Measurements from ENCODE around the gene H2BW1.
"Not testable (repeated sequence)": the region's sequence is repeated elsewhere in the genome, so short reads cannot be mapped to it uniquely, and the experiment has no call there.

H2BW1 gene, protein sequence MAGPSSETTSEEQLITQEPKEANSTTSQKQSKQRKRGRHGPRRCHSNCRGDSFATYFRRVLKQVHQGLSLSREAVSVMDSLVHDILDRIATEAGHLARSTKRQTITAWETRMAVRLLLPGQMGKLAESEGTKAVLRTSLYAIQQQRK

DNA sequence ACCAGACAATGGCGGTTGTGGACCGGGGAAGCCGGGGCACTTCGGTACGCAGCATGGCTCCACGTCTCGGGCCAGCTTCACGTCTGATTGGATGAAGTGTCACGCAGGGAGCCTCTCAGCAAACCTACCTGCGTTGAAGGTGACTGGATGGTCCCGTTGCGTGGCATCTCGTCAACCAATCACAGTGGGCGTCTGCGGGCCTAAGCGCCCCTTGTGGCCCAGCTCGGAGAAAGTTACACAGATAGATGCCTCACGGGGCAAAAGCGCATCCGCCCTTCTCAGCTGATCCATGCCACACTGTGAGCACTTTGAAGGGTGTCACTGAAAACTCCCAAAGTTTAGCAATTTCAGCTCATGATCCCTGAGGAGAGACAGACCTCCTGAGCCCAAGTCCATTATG is at the start of gene H2BW1:
TSS of gene H2BW1 (minus strand) at position 103 of the 400 bp plus-strand sequence. CDS start 132 bp downstream, outside the sequence.
- no peak for DNase-seq (ENCODE audit: low spot score)

DNA sequence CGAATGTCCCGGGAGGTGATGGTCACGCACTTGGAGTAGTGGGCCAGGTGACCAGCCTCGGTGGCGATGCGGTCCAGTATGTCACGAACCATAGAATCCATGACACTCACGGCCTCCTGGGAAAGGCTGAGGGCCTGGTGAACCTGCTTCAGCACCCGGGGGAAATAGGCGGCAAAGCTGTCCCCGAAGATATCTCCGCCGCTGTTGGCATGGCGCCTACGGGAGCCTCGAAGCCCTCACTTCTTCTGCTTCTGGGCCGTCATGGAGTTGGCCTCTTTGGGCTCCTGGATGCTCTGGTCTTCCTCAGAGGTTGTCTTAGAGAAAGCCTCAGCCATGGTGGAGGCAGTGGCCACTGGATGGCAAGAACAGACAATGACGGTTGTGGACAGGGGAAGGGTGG is 49.1 kb upstream of the H2BW1 start:
- not testable (repeated sequence) for DNase-seq (ENCODE audit: low spot score)

DNA sequence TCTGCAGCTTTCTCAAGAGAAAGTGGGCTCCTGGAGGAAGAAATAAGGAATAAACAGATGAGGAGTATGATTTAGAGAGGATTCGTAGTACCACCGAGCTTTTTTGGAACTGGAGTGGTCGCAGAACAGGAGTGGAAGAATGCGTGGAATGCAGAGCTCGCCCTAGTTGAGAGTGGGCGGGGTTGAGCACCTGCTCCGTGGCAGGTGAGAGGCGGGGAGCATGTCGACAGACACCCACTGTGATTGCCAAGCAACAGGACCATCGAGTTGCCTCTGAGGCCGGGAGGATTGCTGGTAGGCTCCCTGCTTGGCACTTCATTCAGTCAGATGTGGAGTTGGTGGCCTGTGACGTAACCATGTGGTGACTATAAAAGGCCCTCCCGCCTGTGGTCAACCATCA is 41.4 kb upstream of the H2BW1 start:
- not testable (repeated sequence) for DNase-seq (ENCODE audit: low spot score)

DNA sequence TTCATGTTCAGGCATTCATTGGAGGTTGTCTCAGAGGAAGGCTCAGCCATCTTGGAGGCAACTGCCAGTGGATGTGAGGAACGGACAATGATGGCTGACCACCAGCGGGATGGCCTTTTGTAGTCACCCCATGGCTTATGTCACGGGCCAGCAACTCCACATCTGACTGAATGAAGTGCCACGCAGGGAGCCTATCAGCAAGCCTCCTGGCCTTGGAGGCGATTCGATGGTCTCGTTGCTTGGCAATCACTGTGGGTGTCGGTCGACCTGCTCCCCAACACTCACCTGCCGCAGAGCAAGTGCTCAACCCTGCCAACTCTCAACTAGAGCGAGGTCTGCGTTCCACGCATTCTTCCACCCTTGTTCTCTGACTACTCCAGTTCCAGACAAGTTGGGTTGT is 33.7 kb upstream of the H2BW1 start:
- no peak for DNase-seq (ENCODE audit: low spot score)

DNA sequence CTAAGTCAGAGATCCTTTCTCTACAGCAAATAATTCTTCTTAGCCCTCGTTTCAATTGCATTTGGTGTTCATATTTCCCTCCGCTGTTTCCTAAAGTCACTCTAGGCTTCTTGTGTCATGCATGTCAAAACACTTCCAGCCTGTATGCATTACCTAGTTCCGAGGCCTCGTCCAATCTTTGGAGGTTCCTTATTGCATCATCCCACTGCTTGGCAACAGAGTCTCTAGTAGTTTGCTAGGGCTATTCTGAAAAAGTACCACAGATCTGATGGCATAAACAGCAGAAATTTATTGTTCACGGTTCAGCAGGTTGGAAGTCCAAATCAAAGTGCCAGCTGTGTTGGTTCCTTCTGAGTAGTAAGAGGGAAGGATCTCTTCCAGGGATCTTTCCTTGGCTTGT is 32.1 kb upstream of the H2BW1 start:
- no peak for DNase-seq (ENCODE audit: low spot score)

DNA sequence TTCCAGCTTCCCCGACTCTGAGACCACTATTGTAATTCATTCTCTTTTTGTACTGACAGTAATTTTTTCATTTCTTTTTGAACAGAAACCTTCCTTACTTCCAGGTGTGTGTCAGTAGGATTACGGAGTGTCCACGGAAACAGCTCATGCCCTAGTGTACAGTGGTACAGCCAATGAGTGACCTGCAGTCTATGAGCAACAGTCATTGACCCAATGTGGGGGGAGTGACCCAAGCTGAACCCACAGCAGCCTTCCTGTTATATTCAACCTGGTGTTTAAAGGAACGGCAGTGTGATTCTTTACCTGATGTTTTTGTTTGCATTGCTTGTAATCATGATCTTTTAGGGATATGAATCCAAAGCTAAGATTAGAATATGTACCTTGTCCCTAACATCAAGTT is 27.5 kb upstream of the H2BW1 start:
- DNase-seq (ENCODE audit: low spot score) = no peak

DNA sequence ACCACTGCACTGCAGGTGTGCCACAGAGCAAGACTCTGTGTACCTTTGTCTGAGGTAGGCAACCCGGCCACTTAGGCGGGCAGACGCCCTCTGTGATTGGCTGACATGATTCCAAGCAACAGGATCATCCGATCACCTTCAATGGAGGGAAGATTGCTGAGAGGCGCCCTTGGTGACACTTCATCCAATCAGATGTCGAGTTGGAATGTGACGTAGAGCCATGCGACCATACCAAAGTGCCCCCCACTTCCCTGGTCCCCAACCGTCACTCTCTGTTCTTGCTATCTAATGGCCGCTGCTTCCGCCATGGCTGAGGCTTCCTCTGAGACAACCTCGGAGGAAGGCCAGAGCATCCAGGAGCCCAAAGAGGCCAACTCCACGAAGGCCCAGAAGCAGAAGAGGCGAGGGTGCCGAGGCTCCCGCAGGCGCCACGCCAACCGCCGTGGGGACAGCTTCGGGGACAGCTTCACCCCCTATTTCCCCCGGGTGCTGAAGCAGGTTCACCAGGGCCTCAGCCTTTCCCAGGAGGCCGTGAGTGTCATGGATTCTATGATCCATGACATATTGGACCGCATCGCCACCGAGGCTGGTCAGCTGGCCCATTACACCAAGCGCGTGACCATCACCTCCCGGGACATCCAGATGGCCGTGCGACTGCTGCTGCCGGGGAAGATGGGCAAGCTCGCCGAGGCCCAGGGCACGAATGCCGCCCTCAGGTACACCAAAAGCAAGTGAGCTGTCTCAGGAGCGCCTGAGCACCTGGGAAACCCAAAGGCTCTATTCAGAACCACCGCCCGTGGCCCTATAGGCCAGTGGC is 26.4 kb upstream of the H2BW1 start, which contains the start of gene H2BW2:
TSS of gene H2BW2 (plus strand) at position 268 of the 817 bp plus-strand sequence. CDS start at position 307, 39 bp downstream.
- no peak for DNase-seq (ENCODE audit: low spot score)

DNA sequence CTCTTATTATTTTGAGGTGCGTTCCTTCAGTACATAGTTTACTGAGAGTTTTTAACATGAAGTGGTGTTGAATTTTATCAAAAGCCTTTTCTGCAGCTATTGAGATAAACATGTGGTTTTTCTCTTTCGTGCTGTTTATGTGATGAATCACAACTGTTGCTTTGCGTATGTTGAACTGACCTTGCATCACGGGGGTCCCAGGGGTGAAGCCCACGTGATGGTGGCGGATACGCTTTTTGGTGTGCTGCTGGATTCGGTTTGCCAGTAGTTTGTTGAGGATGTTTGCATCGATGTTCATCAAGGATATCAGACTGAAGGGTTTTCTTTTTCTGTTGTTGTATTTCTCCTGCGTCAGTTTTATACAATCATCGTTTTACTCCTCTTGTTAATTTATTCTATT is 4.6 kb upstream of the H2BW1 start:
- DNase-seq (ENCODE audit: low spot score) = no peak

DNA sequence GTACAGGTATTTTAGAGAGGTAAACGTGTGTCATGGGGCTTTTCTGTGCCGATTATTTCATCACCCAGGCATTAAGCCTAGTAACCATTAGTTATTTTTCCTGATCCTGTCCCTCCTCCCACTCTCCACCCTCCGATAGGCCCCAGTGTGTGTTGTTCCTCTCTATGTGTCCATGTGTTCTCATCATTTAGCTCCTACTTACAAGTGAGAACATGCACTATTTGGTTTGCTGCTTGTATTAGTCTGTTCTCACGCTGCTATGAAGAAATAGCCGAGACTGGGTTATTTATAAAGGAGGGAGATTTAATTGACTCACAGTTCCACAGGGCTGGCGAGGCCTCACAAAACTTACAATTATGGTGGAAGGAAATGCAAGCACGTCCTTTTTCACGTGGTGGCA is 2.1 kb upstream of the H2BW1 start:
- DNase-seq (ENCODE audit: low spot score) = not testable (repeated sequence)

DNA sequence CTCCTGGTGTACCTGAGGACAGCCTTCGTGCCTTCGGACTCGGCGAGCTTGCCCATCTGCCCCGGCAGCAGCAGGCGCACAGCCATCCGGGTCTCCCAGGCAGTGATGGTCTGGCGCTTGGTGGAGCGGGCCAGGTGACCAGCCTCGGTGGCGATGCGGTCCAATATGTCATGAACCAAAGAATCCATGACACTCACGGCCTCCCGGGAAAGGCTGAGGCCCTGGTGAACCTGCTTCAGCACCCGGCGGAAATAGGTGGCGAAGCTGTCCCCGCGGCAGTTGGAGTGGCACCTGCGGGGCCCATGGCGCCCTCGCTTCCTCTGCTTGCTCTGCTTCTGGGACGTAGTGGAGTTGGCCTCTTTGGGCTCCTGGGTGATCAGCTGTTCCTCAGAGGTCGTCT is 350 bp downstream of the H2BW1 start:
- no peak for DNase-seq (ENCODE audit: low spot score)

DNA sequence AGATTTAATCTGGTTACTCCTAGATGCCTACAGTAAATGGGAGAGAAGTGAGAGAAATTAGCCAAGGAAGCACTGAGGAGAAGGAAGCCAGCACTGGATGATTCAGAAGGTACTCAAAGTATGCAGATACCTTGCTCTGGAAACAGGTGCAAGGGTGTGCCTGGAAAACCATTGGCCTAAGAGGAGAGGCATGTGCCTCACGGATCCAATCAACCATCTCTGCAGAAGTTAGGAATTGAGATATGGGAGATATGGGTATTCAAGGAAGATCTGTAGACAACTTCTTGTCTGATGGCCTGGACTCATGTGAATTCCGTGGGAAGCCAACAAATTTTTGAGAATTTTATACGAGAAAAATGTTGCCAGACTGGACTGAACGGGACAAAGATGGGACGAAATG is 4.7 kb downstream of the H2BW1 start:
- DNase-seq (ENCODE audit: low spot score) = no peak

DNA sequence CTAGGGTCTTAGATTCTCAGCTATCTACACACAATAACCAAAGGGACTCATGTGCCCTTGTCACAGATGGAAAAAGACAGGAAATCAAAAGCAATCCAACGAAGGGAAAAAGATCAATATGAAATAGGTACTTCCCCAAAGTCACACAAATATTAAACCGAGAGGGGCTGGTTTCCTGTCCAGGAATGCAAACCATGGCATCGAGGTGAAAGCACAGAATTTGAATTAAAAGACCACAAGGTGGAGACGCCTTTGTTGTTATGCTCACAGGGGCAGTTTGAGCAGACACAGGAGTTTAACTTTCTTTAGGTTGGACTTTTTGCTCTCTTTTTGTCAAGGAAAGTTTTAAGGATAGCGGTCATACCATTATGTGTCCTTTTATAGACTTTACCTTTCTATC is 14.3 kb downstream of the H2BW1 start:
- DNase-seq (ENCODE audit: low spot score) = no peak

DNA sequence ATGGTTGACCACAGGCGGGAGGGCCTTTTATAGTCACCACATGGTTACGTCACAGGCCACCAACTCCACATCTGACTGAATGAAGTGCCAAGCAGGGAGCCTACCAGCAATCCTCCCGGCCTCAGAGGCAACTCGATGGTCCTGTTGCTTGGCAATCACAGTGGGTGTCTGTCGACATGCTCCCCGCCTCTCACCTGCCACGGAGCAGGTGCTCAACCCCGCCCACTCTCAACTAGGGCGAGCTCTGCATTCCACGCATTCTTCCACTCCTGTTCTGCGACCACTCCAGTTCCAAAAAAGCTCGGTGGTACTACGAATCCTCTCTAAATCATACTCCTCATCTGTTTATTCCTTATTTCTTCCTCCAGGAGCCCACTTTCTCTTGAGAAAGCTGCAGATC is 30.0 kb downstream of the H2BW1 start:
- not testable (repeated sequence) for DNase-seq (ENCODE audit: low spot score)

DNA sequence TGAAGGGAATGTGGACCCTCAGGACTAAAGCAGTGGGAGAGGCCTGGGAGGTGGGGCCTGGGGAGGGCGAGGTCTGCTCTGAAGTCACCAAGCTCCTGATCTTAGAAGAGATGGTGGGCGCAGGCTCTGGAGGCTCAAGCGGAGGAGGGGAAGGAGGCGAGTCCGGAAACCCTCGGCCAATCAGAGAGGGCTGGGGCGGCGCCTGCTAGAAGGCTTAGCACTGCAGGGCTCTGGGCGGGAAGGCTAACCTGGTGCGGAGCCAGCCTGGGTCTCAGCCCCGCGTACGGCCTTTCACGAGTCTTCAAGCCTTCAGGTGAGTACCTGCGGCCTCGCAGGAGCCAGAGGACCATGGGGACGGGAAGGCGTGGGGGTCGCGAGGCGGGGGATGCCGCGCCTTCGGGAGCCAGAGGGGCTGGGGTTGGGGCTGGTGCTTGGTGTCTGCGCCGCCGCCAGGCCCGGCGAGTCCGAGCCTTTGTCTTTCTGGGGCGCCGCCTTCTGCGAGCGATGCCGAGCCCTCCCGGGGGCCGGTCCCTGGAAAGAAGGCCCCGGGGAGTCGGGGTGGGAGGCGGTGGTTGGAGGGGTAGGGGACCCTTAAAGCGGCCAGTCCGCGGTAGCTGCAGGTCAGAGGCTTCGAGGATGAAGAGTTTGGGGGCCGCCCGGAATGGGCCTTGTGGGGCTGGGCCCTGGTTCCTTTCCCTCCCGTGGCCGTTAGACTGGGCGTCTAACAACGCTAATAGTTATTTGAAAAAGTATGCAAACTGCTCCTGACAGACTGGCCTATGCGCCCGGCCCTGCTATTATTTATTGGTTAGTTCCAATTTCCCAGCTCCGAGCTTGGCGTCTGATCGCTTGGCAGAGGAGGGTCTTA is 50.9 kb downstream of the H2BW1 start, which contains the start of gene TMSB15B:
TSS of gene TMSB15B (plus strand) at position 217 of the 868 bp plus-strand sequence.
- not testable (repeated sequence) for DNase-seq (ENCODE audit: low spot score)

Measured in LoVo (cell line).